ENCODE measurements around the gene SORCS2. TPM values are rescaled to one million over a fixed set of nuclear protein-coding genes. Genes with fewer than 3 reads are reported as not detected.

Gene SORCS2
- total and polyA plus RNA-seq, 2 donors (not counting 1 experiment from before 2014, with no cell fraction given) = not detected

- TF ChIP-seq CTCF (IDR thresholded peaks at IDR 0.05) (no peak), EZH2 (IDR thresholded peaks at IDR 0.05; ENCODE audit: borderline replicate concordance, insufficient read depth, low read depth, low read length, poor library complexity, severe bottlenecking) (no peak)
- Mint-ChIP-seq H3K27ac (no peak overlapping the region), H3K4me3 (no peak overlapping the region), H3K4me1 (no peaks in the 10 kb centered on the region), H3K9me3 (ENCODE audit: insufficient read depth) (peaks cover 7% of the 10 kb centered on the region), H3K27me3 (no peaks in the 10 kb centered on the region)
- Histone ChIP-seq H3K9me3 (ENCODE audit: control extremely low read depth in 1 of 3, control insufficient read depth in 2 of 3, insufficient read depth in 1 of 3, low read length in 2 of 3) (peaks cover 0 to 41% (median 2%) of the 10 kb centered on the region in 3 donors), H3K79me2 (ENCODE audit: control insufficient read depth, insufficient read depth, low read length) (no peaks in the 10 kb centered on the region), H3K4me3 (ENCODE audit: control extremely low read depth in 1 of 5, extremely low read depth in 1 of 5, insufficient read depth in 1 of 5, low read depth in 2 of 5, low read length in 4 of 5) (no peak overlapping the region), H4K20me1 (ENCODE audit: control insufficient read depth, insufficient read depth, low read length, poor library complexity, severe bottlenecking) (no peaks in the 10 kb centered on the region), H3K36me3 (replicated peaks in 1 of 2; ENCODE audit: control extremely low read depth in 1 of 2, control insufficient read depth in 1 of 2, extremely low read depth in 1 of 2, insufficient read depth in 2 of 2, low read length in 1 of 2) (no peaks in the 10 kb centered on the region), H3K9ac (ENCODE audit: low read length) (no peak overlapping the region), H3K27me3 (replicated peaks in 1 of 4; ENCODE audit: control extremely low read depth in 1 of 4, control insufficient read depth in 3 of 4, insufficient read depth in 4 of 4, low read length in 3 of 4) (no peaks in the 10 kb centered on the region), H3K27ac (ENCODE audit: low read length in 2 of 2) (no peak overlapping the region), H3K4me2 (replicated peaks; ENCODE audit: low read depth, low read length, poor library complexity, severe bottlenecking) (no peak overlapping the region), H2AFZ (ENCODE audit: insufficient read depth, low read depth, low read length, poor library complexity, severe bottlenecking) (no peak overlapping the region), H3K4me1 (ENCODE audit: control insufficient read depth in 2 of 2, insufficient read depth in 2 of 2, low read length in 2 of 2) (no peaks in the 10 kb centered on the region)
- no peak for ATAC-seq (ENCODE audit: low read depth)
- no peak for DNase-seq
- intact Hi-C loops (cut with micrococcal nuclease) = no loop called here
- ChIA-PET CTCF (no interaction called here), POLR2A (no interaction called here)
- 73% methylated on average over 3 of the region's 5 CpGs for WGBS (ENCODE audit: insufficient coverage)
Observed at GRCh38 chr4:7323461-7323871, 131.1 kb downstream of the SORCS2 start.

DNA sequence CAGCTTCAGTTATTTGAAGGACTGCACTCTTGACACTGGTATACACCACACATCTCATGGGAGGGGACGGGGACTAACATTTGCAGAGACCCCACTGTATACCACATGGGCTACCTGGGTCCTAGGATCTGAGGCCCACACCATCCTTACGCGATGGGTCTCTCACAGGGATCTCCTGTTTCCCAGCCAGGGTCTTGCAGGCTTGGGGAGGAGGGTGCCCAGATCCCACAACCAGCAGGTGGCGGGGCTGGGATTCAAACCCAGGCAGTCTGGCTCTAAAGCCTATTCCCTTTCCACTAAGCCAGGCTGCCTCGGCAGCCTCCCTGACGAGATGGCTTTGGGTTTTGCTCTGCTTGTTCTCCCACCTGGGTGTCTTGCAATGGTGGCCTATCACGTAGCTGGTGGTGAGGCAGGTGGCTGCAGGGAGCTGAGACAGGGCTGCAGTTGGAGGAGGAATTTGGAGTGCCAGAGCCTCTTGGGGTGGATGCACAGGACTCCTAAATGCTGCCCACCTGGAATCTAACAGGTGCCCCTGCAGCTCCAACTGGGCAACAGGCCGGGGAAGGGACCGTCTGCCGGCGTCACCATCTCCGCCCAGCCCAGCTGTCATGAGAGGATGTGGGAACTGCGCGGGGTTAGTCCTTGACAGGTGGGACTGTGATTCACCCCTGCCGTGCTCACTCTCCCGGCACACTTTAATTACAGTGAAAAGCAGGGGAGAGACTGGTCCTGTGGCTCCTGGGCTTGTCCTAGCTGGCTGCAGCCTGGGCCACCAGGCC, 131.7 kb downstream of the SORCS2 start:
- Mint-ChIP-seq H3K4me1 (no peaks in the 10 kb centered on the region), H3K9me3 (ENCODE audit: insufficient read depth) (peaks cover 2% of the 10 kb centered on the region), H3K27me3 (no peaks in the 10 kb centered on the region), H3K27ac (no peak overlapping the region), H3K4me3 (no peak overlapping the region)
- Histone ChIP-seq H3K27ac (ENCODE audit: low read length in 2 of 2) (no peak overlapping the region), H3K27me3 (replicated peaks in 1 of 4; ENCODE audit: control extremely low read depth in 1 of 4, control insufficient read depth in 3 of 4, insufficient read depth in 4 of 4, low read length in 3 of 4) (no peaks in the 10 kb centered on the region), H3K9me3 (ENCODE audit: control extremely low read depth in 1 of 3, control insufficient read depth in 2 of 3, insufficient read depth in 1 of 3, low read length in 2 of 3) (peaks cover 0 to 40% (median 0%) of the 10 kb centered on the region in 3 donors), H3K4me1 (ENCODE audit: control insufficient read depth in 2 of 2, insufficient read depth in 2 of 2, low read length in 2 of 2) (no peaks in the 10 kb centered on the region), H3K79me2 (ENCODE audit: control insufficient read depth, insufficient read depth, low read length) (no peaks in the 10 kb centered on the region), H4K20me1 (ENCODE audit: control insufficient read depth, insufficient read depth, low read length, poor library complexity, severe bottlenecking) (no peaks in the 10 kb centered on the region), H3K4me3 (ENCODE audit: control extremely low read depth in 1 of 5, extremely low read depth in 1 of 5, insufficient read depth in 1 of 5, low read depth in 2 of 5, low read length in 4 of 5) (no peak overlapping the region), H3K9ac (ENCODE audit: low read length) (no peak overlapping the region), H2AFZ (ENCODE audit: insufficient read depth, low read depth, low read length, poor library complexity, severe bottlenecking) (no peak overlapping the region), H3K4me2 (replicated peaks; ENCODE audit: low read depth, low read length, poor library complexity, severe bottlenecking) (no peak overlapping the region), H3K36me3 (replicated peaks in 1 of 2; ENCODE audit: control extremely low read depth in 1 of 2, control insufficient read depth in 1 of 2, extremely low read depth in 1 of 2, insufficient read depth in 2 of 2, low read length in 1 of 2) (no peaks in the 10 kb centered on the region)
- TF ChIP-seq EZH2 (IDR thresholded peaks at IDR 0.05; ENCODE audit: borderline replicate concordance, insufficient read depth, low read depth, low read length, poor library complexity, severe bottlenecking) = no peak
- TF ChIP-seq CTCF (IDR thresholded peaks at IDR 0.05) = no peak
- POLR2A ChIA-PET = no interaction called here
- DNase-seq = no peak
- intact Hi-C loops (cut with micrococcal nuclease) = no loop called here
- CTCF ChIA-PET = no interaction called here
- WGBS (ENCODE audit: insufficient coverage) = 79% methylated on average over 16 of the region's 16 CpGs
- ATAC-seq (ENCODE audit: low read depth) = no peak
